Measurements from ENCODE around the gene LTA4H.

- TF ChIP-seq CTCF (IDR thresholded peaks at IDR 0.05; ENCODE audit: low read length) (no peak), EZH2 (optimal IDR thresholded peaks at IDR 0.05; ENCODE audit: low read depth, low read length) (no peak), EZH2phosphoT487 (IDR thresholded peaks at IDR 0.05; ENCODE audit: low read length) (no peak)
Observed at GRCh38 chr12:95982602-95983001, 52.8 kb downstream of the LTA4H start.

Measured in MM.1S (cell line).